ENCODE data around the gene LRRC45. TPM values are rescaled to one million over a fixed set of nuclear protein-coding genes. Genes with fewer than 3 reads are reported as not detected.

Gene LRRC45
- total and polyA plus RNA-seq, 12 donors, result 1.2 to 24.5 (median 12.6) TPM

DNA sequence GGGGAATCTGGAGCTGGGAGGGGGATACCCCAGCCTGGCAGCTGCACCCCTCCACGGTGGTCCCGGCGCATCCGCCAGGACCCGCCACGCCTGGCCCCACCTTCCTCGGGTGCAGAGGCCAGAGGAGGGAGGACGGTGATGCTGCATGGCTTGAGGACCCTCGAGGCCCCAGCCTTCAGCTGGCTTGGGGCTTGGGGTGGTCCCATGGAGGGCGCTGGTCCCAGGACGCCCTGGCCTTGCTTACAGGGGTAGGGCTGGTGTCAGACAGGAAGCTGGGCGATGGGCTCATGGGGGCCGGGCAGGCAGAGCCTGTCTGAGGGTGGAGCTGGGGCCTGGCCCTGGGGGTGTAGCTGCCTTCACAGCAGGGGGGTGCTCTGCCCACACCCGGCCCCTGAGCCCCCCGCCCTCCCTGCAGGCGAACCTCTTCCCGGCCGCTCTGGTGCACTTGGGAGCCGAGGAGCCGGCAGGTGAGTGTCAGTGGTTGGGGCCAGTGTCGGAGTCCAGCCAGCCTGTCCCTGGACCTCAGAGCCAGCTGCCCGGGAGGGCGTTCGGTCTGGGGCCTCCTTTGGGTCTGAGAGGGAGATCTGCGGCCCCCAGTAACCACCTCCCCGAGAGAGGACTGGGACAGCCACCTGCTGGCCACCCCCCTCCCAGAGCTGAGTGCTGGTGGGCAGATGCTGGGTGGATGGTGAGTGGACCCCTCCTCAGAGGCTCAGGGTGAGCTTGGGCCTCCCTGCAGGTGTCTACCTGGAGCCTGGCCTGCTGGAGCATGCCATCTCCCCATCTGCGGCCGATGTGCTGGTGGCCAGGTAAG, 6.8 kb upstream of the LRRC45 start:
- H3K36me3 ChIP-seq (replicated peaks in 1 of 2), result no peaks in the 10 kb centered on the region
- 80 to 91% (median 84%) methylated on average over 2 to 28 of the region's 28 CpGs for WGBS, 4 donors

DNA sequence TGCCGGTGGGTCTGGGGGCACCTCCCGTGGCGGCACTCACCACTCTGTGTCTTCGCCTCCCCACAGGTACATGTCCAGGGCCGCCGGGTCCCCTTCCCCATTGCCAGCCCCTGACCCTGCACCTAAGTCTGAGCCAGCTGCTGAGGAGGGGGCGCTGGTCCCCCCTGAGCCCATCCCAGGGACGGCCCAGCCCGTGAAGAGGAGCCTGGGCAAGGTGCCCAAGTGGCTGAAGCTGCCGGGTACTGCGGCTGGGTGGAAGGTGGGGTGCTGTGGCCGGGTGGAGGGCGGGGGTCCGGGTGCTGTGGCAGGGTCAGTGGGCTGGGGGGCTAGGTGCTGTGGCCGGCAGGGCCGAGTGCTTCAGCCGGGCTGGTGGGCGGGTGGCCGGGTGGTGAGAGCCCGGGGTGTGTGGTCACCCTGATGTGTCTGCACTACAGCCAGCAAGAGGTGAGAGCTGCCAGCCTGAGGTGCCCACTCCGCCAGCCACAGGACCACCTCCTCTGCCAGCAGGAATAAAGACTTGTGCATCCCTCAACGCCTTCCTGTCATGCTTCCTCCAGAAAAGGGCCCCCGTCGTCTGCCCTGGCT, 6.1 kb upstream of the LRRC45 start:
- intact Hi-C loops (cut with DNase I), result no loop called here
- TF ChIP-seq POLR2A (IDR thresholded peaks at IDR 0.05), result no peak
- TF ChIP-seq, protein P1, sequence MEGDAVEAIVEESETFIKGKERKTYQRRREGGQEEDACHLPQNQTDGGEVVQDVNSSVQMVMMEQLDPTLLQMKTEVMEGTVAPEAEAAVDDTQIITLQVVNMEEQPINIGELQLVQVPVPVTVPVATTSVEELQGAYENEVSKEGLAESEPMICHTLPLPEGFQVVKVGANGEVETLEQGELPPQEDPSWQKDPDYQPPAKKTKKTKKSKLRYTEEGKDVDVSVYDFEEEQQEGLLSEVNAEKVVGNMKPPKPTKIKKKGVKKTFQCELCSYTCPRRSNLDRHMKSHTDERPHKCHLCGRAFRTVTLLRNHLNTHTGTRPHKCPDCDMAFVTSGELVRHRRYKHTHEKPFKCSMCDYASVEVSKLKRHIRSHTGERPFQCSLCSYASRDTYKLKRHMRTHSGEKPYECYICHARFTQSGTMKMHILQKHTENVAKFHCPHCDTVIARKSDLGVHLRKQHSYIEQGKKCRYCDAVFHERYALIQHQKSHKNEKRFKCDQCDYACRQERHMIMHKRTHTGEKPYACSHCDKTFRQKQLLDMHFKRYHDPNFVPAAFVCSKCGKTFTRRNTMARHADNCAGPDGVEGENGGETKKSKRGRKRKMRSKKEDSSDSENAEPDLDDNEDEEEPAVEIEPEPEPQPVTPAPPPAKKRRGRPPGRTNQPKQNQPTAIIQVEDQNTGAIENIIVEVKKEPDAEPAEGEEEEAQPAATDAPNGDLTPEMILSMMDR (IDR thresholded peaks at IDR 0.05), result no peak
- WGBS, 4 donors, result 86 to 95% (median 89%) methylated on average over 4 to 24 of the region's 24 CpGs
- DNase-seq, result no peak
- Histone ChIP-seq H3K36me3 (replicated peaks in 1 of 2) (no peaks in the 10 kb centered on the region), H3K4me3 (no peak overlapping the region), H3K27me3 (no peaks in the 10 kb centered on the region), H3K27ac (no peak overlapping the region), H3K9me3 (replicated peaks in 1 of 3) (no peaks in the 10 kb centered on the region), H3K4me1 (replicated peaks in 1 of 2) (peaks cover 7 to 9% of the 10 kb centered on the region in 2 donors)

More for the DNA sequence above, 6.8 kb upstream of the LRRC45 start:
- no peak overlapping the region for H3K4me3 ChIP-seq
- intact Hi-C loops (cut with DNase I), result no loop called here
- no peak for TF ChIP-seq POLR2A (IDR thresholded peaks at IDR 0.05)
- TF ChIP-seq, protein P1 (IDR thresholded peaks at IDR 0.05), result no peak
- no peaks in the 10 kb centered on the region for H3K9me3 ChIP-seq (replicated peaks in 1 of 3)
- H3K4me1 ChIP-seq (replicated peaks in 1 of 2), result peaks cover under 1 to 2% of the 10 kb centered on the region in 2 donors
- no peak for DNase-seq
- no peak overlapping the region for H3K27ac ChIP-seq
- no peaks in the 10 kb centered on the region for H3K27me3 ChIP-seq

DNA sequence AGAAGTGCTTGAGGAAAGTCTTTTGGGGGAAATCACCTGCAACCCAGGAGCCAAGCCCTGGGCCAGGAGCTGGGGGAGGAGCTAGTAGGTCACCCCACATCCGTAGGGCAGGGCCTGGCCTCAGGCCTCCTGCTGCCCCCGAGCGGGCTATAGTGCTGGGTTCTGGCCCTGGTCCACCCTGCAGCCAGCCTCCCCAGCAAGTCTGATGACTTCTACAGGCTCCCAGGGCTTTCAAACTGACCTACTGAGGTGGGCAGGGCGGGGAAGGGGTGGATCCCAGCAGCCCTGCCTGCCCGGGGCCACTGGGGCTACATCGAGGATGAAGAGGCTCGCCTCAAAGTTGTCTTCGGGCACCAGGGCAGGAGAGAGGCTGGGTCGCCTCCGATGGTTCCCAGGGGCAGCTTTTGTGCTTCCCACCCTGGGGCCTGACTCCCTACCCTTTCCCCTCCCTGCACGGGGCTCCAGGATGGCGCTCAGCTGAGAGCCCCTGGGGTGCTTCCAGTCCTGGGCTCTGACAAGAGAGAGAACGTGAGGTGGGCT, 5.4 kb upstream of the LRRC45 start:
- Histone ChIP-seq H3K27me3 (no peaks in the 10 kb centered on the region), H3K27ac (no peak overlapping the region), H3K4me3 (no peak overlapping the region), H3K4me1 (replicated peaks in 1 of 2) (peaks cover 12 to 15% of the 10 kb centered on the region in 2 donors), H3K9me3 (replicated peaks in 1 of 3) (no peaks in the 10 kb centered on the region), H3K36me3 (replicated peaks in 1 of 2) (no peaks in the 10 kb centered on the region)
- DNase-seq, result no peak
- intact Hi-C loops (cut with DNase I), result no loop called here
- TF ChIP-seq, protein P1 (IDR thresholded peaks at IDR 0.05), result no peak
- no peak for TF ChIP-seq POLR2A (IDR thresholded peaks at IDR 0.05)
- 81 to 90% (median 87%) methylated on average over 8 to 13 of the region's 13 CpGs for WGBS, 4 donors

DNA sequence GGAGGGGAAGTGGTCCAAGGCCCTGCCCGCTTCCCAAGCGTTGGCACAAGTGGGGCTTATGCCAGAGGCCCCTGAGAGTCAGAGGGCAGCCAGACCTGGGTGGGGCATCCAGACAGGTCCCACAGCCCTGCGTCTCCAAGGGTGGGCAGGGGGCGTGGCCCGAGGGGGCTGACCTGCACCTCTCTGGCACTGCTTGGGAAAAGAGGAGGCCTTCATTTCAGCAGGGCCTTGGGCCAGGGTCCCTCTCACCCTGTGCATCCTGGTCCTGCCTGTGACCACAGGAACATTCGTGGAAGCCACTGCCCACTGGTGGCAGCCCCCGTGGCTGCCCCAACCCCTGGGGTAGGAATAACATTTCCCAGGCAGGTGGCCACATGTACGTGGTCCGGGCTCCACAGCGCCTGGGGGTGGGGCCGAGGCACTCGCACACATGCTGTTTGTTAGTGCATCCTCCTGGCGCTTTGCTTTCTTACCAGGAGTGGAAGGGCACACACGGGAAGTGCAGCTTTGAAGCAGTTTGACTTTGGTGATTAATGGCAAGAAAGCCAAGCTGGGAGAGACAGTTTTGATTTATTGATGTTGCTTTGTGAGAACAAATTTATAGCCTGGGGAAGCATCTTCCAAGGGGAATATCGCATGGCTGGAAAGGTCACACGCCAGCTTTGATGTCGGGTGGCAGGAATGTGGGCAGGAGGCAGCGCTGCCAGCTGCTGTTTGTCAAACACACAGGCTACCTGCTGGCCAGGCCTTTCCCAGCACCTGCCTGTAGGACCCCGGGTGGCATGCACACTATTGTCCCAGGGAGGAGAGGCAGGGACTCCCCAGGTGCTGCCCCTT, 4.7 kb upstream of the LRRC45 start:
- Histone ChIP-seq H3K27me3 (no peaks in the 10 kb centered on the region), H3K9me3 (replicated peaks in 1 of 3) (no peaks in the 10 kb centered on the region), H3K36me3 (replicated peaks in 1 of 2) (no peaks in the 10 kb centered on the region), H3K4me3 (no peak overlapping the region), H3K4me1 (replicated peaks in 1 of 2) (peaks cover 12 to 15% of the 10 kb centered on the region in 2 donors), H3K27ac (no peak overlapping the region)
- no peak for TF ChIP-seq POLR2A (IDR thresholded peaks at IDR 0.05)
- TF ChIP-seq, protein P1 (IDR thresholded peaks at IDR 0.05), result no peak
- intact Hi-C loops (cut with DNase I), result no loop called here
- DNase-seq, result no peak
- 39 to 55% (median 50%) methylated on average over 12 to 19 of the region's 19 CpGs for WGBS, 4 donors

All from adrenal gland (tissue), 12 donors.